IMR-90 (cell line): ENCODE results near the gene TMEM63C.

Experiments
- MAFK ChIP-seq: IDR thresholded peaks from 2 replicates; pipeline ENCODE4 v1.6.1; 2012; ENCODE audit warnings: low read depth, low read length, improper control_type of control experiment
- POLR2A ChIP-seq: IDR thresholded peaks from 2 replicates; pipeline ENCODE4 v1.6.1; 2012; ENCODE audit warnings: mild to moderate bottlenecking, low read depth, low read length

- TF ChIP-seq MAFK (no peak), POLR2A (no peak)
Observed at GRCh38 chr14:77268989-77269600, 87.5 kb downstream of the TMEM63C start.
